Activated naive CD8-positive, alpha-beta T cell (primary cell): Measurements from ENCODE around the gene SEMA4C.
"Not testable (repeated sequence)": the region's sequence is repeated elsewhere in the genome, so short reads cannot be mapped to it uniquely, and the experiment has no call there.

Experiments used
- H3K27ac Mint-ChIP-seq: one replicate; pipeline ENCODE4 v1.8.0; 2021; ENCODE audit warnings: mixed read lengths
- H3K27me3 Mint-ChIP-seq: one replicate; pipeline ENCODE4 v1.8.0; 2021; ENCODE audit warnings: mixed read lengths
- H3K36me3 Mint-ChIP-seq: one replicate; pipeline ENCODE4 v1.8.0; 2021; ENCODE audit warnings: mixed read lengths
- H3K4me1 Mint-ChIP-seq: one replicate; pipeline ENCODE4 v1.8.0; 2021; ENCODE audit warnings: low read depth, mixed read lengths
- H3K4me3 Mint-ChIP-seq: one replicate; pipeline ENCODE4 v1.8.0; 2021; ENCODE audit warnings: mild to moderate bottlenecking, mixed read lengths
- H3K9me3 Mint-ChIP-seq: one replicate; pipeline ENCODE4 v1.8.0; 2021; ENCODE audit warnings: low read depth, mixed read lengths

The SEMA4C gene

GRCh38 chr2:96866986-96867755 lies 2.7 kb downstream of the SEMA4C start:
- H3K4me3 Mint-ChIP-seq, result peak overlapping the region; percentile 86
- peaks cover 25% of the 10 kb centered on the region for H3K4me1 Mint-ChIP-seq
- no peaks in the 10 kb centered on the region for H3K36me3 Mint-ChIP-seq
- peak overlapping the region; percentile 75 for H3K27ac Mint-ChIP-seq
- H3K9me3 Mint-ChIP-seq, result no peaks in the 10 kb centered on the region
- no peaks in the 10 kb centered on the region for H3K27me3 Mint-ChIP-seq

- peaks cover 25% of the 10 kb centered on the region for H3K4me1 Mint-ChIP-seq
- H3K27me3 Mint-ChIP-seq, result no peaks in the 10 kb centered on the region
- H3K9me3 Mint-ChIP-seq, result no peaks in the 10 kb centered on the region
- no peaks in the 10 kb centered on the region for H3K36me3 Mint-ChIP-seq
- H3K27ac Mint-ChIP-seq, result no peak overlapping the region
- H3K4me3 Mint-ChIP-seq, result peak overlapping the region; percentile 40
Measured at GRCh38 chr2:96866586-96866985, 3.3 kb downstream of the SEMA4C start.

GRCh38 chr2:96866149-96866548 lies 3.7 kb downstream of the SEMA4C start:
- no peak overlapping the region for H3K4me3 Mint-ChIP-seq
- H3K4me1 Mint-ChIP-seq, result peaks cover 23% of the 10 kb centered on the region
- H3K36me3 Mint-ChIP-seq, result no peaks in the 10 kb centered on the region
- no peaks in the 10 kb centered on the region for H3K9me3 Mint-ChIP-seq
- H3K27ac Mint-ChIP-seq, result no peak overlapping the region
- H3K27me3 Mint-ChIP-seq, result no peaks in the 10 kb centered on the region

GRCh38 chr2:96865654-96866053 lies 4.2 kb downstream of the SEMA4C start:
- H3K4me3 Mint-ChIP-seq, result no peak overlapping the region
- H3K27ac Mint-ChIP-seq, result no peak overlapping the region
- H3K4me1 Mint-ChIP-seq, result peaks cover 18% of the 10 kb centered on the region
- no peaks in the 10 kb centered on the region for H3K9me3 Mint-ChIP-seq
- no peaks in the 10 kb centered on the region for H3K27me3 Mint-ChIP-seq
- H3K36me3 Mint-ChIP-seq, result no peaks in the 10 kb centered on the region

- Mint-ChIP-seq H3K27ac (no peak overlapping the region), H3K4me3 (no peak overlapping the region), H3K27me3 (no peaks in the 10 kb centered on the region), H3K36me3 (no peaks in the 10 kb centered on the region), H3K9me3 (no peaks in the 10 kb centered on the region), H3K4me1 (peaks cover 26% of the 10 kb centered on the region)
Measured at GRCh38 chr2:96864343-96865091, 5.4 kb downstream of the SEMA4C start.

- H3K9me3 Mint-ChIP-seq, result no peaks in the 10 kb centered on the region
- no peaks in the 10 kb centered on the region for H3K36me3 Mint-ChIP-seq
- H3K4me3 Mint-ChIP-seq, result no peak overlapping the region
- H3K27ac Mint-ChIP-seq, result no peak overlapping the region
- peaks cover 34% of the 10 kb centered on the region for H3K4me1 Mint-ChIP-seq
- H3K27me3 Mint-ChIP-seq, result no peaks in the 10 kb centered on the region
Measured at GRCh38 chr2:96863575-96864342, 6.1 kb downstream of the SEMA4C start.

GRCh38 chr2:96863056-96863455 lies 6.8 kb downstream of the SEMA4C start:
- not testable (repeated sequence) for H3K27me3 Mint-ChIP-seq, H3K4me3 Mint-ChIP-seq, H3K36me3 Mint-ChIP-seq, H3K9me3 Mint-ChIP-seq, H3K27ac Mint-ChIP-seq
- H3K4me1 Mint-ChIP-seq, result peaks cover 33% of the 10 kb centered on the region

- peaks cover 32% of the 10 kb centered on the region for H3K4me1 Mint-ChIP-seq
- no peaks in the 10 kb centered on the region for H3K27me3 Mint-ChIP-seq
- no peaks in the 10 kb centered on the region for H3K36me3 Mint-ChIP-seq
- no peak overlapping the region for H3K27ac Mint-ChIP-seq
- no peak overlapping the region for H3K4me3 Mint-ChIP-seq
- H3K9me3 Mint-ChIP-seq, result no peaks in the 10 kb centered on the region
Measured at GRCh38 chr2:96861074-96861473, 8.8 kb downstream of the SEMA4C start.

- Mint-ChIP-seq H3K4me3 (no peak overlapping the region), H3K4me1 (peaks cover 32% of the 10 kb centered on the region), H3K36me3 (no peaks in the 10 kb centered on the region), H3K9me3 (no peaks in the 10 kb centered on the region), H3K27me3 (no peaks in the 10 kb centered on the region), H3K27ac (peak overlapping the region; percentile 2)
Measured at GRCh38 chr2:96860065-96861029, 9.5 kb downstream of the SEMA4C start.

- peaks cover 37% of the 10 kb centered on the region for H3K4me1 Mint-ChIP-seq
- H3K27me3 Mint-ChIP-seq, result no peaks in the 10 kb centered on the region
- H3K4me3 Mint-ChIP-seq, result peak overlapping the region; percentile 46
- H3K9me3 Mint-ChIP-seq, result no peaks in the 10 kb centered on the region
- no peaks in the 10 kb centered on the region for H3K36me3 Mint-ChIP-seq
- peak overlapping the region; percentile 28 for H3K27ac Mint-ChIP-seq
Measured at GRCh38 chr2:96859681-96860064, 10.2 kb downstream of the SEMA4C start.

- no peaks in the 10 kb centered on the region for H3K27me3 Mint-ChIP-seq
- no peaks in the 10 kb centered on the region for H3K36me3 Mint-ChIP-seq
- H3K4me1 Mint-ChIP-seq, result peaks cover 38% of the 10 kb centered on the region
- H3K9me3 Mint-ChIP-seq, result no peaks in the 10 kb centered on the region
- peak overlapping the region; percentile 28 for H3K27ac Mint-ChIP-seq
- H3K4me3 Mint-ChIP-seq, result peak overlapping the region; percentile 52
Measured at GRCh38 chr2:96859099-96859649, 10.7 kb downstream of the SEMA4C start.

- Mint-ChIP-seq H3K4me1 (peaks cover 41% of the 10 kb centered on the region), H3K9me3 (no peaks in the 10 kb centered on the region), H3K4me3 (peak within 1 kb of the TSS; percentile 87), H3K27ac (peak within 1 kb of the TSS; percentile 75), H3K36me3 (peaks cover 3% of the 10 kb centered on the region), H3K27me3 (no peaks in the 10 kb centered on the region)
Measured at GRCh38 chr2:96857667-96858372, 12.1 kb downstream of the SEMA4C start, which contains the start of gene ANKRD39. TSS of gene ANKRD39 (minus strand) at chr2:96858016. CDS start at chr2:96857987, 29 bp downstream.
